Tibial nerve (tissue), 4 donors: ENCODE results near the gene MED19.

ENCODE experiments used
- CTCF ChIP-seq, 5 experiments: fragments of 200-600 bp in 3 of 5; fragments of 450-650 bp in 2 of 5; sonication (generic) in 3 of 5; IDR thresholded peaks; one replicate each; pipeline ENCODE4 v1.5.1; 2016 to 2019; ENCODE audit warnings: antibody characterized with exemption in 5 of 5, mild to moderate bottlenecking in 3 of 5, moderate library complexity in 2 of 5
- EP300 ChIP-seq, 2 donors: sonication (generic); formaldehyde crosslinking; IDR thresholded peaks; one replicate each; pipeline ENCODE4 v1.6.1; 2017; ENCODE audit warnings: antibody characterized with exemption in 2 of 2, mild to moderate bottlenecking in 1 of 2
- POLR2A ChIP-seq, 2 donors: fragments of 450-650 bp; IDR thresholded peaks; one replicate each; pipeline ENCODE4 v1.6.1; 2017; ENCODE audit warnings: antibody characterized with exemption in 2 of 2, mild to moderate bottlenecking in 2 of 2, moderate library complexity in 2 of 2

GRCh38 chr11:57745206-57745605 lies 33.2 kb upstream of the MED19 start:
- TF ChIP-seq CTCF (IDR thresholded peaks at IDR 0.05): no peak
- TF ChIP-seq POLR2A (IDR thresholded peaks at IDR 0.05): no peak
- TF ChIP-seq EP300 (IDR thresholded peaks at IDR 0.05): no peak
